HG03135 (cell line): ENCODE results near the gene MCMBP.
"Not testable (repeated sequence)": the region's sequence is repeated elsewhere in the genome, so short reads cannot be mapped to it uniquely, and the experiment has no call there.

ENCODE experiments used
- ATAC-seq: cut with Tn5 transposase; IDR thresholded peaks from one replicate; pipeline ENCODE4 v1.9.1; 2021; ENCODE audit warnings: mild to moderate bottlenecking, moderate library complexity; ENCODE audit not compliant: unreplicated experiment

The MCMBP gene

DNA sequence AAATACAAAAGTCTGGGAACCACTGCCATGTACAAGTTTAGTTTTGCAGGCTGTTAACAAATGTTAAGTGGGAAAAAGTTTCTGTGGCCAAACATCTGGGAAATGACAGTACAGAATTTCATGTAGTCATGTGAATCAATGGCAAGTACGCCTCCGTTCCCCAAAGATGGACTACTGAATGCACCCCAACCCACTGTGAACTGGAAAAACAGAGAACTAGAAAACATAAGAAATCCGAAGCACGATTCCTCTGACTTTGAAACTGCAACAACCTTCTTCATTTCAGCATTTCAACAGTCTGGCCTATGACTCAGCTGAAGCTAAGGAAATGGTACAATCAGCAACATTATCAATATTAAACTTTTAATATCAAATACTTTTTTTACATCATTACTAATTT lies 41.8 kb downstream of the MCMBP start:
- no peak for ATAC-seq

DNA sequence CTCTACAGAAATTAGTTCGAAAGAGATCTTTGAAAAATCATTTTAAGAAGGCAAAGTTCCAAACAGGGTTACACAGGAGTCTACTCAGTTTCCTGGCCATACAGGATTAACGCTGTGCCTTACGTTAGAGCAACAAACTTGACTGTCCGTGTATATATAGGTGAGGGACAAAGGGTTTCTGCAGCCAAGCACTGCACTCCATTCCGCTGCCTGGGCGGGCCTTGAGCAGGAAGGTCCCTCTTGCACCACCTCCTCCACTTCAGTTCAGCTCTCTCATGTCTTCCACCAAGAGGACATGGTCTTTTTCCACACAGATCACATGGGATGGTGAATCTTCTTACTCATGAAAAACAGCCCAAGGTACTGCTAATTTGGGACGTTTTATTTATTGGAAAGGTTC lies 43.2 kb downstream of the MCMBP start:
- ATAC-seq: no peak

DNA sequence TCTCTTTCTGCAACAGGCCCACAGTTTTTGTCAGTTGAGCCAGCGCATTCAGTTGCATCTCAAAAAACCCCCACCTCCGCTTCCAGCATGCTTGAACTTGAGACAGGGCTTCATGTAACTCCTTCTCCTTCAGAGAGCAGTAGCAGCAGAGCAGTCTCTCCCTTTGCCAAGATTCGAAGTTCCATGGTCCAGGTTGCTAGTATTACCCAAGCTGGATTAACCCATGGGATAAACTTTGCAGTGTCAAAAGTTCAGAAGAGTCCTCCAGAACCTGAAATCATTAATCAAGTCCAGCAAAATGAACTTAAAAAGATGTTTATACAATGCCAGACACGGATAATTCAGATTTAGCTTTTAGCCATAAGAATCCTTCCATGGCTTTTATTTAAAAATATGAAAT lies 45.2 kb downstream of the MCMBP start:
- ATAC-seq: no peak

DNA sequence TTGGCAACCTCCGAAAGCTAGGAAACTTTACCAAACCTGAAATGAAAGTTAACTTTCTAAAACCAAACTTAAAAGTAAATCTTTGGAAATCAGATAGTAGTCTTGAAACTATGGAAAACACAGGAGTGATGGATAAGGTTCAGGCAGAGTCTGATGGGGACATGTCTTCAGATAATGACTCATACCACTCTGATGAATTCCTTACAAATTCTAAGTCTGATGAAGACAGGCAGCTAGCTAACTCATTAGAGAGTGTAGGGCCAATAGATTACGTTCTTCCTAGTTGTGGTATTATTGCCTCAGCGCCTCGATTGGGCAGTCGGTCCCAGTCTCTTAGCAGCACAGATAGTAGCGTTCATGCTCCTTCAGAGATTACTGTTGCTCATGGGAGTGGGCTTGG lies 45.9 kb downstream of the MCMBP start:
- ATAC-seq: no peak

DNA sequence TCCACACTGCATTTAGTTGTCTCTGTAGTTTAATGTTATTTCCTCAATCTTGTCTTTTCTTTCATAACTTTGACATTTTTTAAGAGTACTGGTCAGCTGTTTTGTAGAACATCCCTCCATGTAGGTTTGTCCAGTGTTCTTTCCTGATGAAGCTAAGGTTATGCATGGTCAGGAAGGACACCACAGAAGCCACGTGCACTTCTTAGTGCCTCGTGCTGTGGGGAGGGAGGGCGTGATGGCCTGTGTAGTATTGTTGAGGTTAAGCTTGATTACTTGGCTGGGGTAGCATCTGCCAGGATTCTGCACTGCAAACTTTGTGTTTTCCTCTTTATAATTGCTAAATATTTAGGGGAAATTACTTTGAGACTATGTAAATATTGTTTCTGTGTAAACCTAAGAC lies 48.3 kb downstream of the MCMBP start:
- no peak for ATAC-seq

DNA sequence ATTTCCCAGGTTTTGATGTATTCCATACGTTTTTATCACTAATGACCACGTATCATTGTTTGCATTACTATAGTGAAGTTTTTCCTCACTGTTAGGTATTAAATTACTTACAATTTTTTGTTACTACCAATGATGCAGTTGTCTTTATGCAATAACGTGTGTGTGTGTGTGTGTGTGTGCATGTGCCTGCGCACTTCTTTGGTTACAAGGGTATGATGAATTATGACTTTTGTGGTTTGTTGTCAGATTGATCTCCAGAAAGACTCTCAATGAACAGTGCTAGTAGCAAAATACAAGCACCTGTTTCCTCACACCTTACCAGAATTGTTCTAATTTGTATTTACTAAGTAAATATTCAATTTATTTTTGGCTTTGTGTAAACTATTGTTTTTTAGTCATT lies 51.5 kb downstream of the MCMBP start:
- no peak for ATAC-seq

DNA sequence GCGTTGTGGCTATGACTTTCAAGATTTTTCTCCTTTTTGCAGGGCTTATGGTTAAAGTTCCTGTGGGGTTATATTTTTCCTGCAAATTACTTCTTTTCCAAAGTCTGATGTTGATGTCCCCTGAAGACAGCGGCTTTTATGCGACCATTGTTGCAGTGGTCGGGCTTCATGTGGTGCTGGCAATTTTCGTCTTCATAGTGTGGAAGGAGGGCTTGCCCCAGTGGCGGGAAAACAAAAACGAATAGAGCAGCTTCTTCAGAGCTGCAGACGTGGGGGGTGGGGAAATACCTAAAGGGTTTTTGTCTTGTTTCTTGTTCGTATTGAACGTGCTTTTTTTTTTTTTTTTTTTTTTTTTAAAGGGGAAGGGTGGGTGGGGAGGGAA lies 53.8 kb downstream of the MCMBP start:
- ATAC-seq: no peak

DNA sequence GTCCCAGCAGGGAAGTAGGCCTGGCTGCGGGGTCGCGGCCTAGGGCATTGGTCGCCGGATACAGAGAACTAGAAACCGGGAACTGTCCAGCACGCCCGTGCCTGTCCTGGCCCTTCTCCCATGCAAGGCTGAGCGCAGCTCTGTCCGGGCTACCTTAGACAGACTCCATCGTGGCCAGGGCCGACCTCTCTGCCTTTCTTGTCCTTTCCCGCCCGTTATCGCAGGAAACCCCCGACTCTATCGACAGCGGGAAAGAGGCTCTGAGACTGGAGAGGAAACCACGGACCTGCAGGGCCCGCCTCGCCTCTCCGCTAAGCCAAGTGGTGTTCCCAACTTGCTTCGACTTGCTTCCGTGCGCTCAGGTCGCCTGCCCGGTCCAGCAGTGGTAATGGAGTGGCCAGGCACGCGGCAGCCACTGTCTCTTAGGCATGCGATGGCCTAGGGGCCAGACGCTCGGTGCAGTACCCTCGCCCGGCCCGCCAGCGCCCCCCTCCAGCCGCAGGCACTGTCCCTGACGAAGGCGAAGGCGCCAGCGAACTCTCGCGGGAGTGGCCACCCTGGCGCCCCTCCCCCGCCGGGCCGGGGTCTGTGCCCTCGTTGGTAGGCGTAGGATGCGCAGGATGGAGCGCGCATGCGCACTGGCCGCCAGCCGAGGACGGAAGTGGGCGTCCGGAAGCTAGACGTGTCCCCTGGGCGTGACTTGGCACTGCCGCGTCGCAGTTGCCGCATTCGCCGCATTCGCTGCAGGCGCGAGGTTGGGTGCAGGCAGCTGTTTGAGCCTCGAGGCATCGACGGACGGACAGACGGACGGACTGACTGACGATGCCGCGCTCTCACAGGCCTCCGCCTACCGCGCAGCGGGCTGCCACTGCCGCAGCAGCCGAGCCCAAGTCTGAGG lies 54.4 kb downstream of the MCMBP start:
- ATAC-seq: no peak

DNA sequence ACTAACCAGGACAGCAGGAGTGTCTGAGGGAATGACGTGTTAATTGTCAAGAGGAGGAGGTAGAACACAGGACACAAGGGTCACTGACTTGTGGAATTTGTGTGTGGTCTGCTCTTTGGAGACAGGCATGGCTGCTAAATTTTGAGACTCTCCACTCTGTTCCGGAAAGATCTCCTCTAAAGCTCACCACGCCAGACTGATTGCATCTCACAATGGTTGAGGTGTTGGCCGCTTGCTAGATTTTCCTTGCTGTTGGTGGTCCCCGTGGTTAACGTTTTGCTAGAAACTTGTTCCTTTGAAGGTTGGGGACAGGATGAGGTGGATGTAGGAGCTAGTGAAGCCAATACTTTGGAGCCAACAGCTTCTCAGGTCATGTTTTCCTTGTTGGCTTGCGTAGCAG lies 57.0 kb downstream of the MCMBP start:
- ATAC-seq: no peak

DNA sequence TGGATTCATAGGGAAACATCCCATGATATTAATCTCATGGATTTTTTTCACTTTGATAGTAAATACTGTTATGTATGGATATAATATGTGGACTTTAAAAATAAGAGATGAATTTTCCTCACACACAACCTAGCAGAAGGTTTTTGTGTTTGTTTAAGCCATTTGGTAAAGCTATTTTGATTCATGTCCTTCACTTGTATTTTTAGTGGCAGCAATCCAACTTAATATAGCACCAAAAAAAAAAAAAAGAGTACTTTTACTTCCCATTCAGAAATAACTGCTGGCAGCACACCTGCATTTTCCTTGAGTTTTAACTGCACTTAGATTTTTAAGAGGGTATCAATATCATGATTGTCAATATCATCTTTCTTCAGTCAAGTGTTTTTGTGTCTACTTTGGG lies 60.0 kb downstream of the MCMBP start:
- no peak for ATAC-seq

DNA sequence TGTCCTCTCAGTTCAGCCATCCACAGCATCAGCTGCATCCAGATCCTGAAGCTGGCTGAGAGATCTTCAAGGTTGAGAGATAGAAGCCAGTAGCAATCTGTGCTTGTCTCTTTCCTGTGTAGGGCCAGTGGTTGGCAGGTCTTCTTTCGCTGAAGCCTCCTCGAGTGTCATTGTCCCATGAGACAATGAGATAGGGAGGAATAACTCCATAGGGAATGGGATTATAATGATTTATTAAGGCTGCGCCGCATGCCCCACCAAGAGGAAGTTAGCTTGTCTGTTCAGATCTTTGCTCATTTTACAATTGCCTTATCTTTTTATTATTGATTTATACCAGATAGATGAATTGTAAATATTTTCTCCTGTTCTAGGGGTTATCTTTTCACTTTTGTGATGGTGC lies 61.5 kb downstream of the MCMBP start:
- no peak for ATAC-seq

DNA sequence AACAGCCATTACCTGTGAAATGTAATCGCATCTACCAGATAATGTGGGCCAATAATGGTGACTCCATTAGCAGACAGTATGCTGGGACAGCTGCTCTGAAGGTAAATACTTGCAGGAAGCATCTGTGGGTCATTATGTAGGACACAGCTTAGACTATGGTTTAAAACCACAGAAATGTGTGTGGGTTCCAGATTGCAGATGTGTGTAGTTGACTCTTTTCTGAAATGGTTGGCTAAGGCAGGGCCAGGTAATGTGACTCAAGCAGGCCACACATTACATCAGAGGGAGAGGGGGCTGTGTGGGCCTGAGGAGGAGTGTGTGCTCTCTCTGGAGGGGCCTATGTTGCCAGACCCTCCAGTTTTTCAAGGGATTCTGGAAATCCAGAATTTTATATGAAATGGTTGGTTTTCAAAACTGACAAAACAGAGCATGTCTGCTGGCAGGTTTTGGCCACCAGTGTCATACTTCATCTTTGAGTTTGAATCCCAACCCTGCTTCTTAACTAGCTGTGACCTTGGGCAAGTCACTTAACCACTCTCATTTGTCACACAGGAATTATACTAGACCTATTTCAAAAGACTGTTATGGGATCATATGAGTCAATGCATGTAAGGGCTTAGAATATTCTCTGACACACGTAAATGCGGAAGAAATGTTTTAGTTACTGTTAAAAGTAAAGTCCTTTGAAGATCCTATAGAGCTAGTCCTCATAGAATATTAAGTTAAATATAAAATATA lies 64.5 kb downstream of the MCMBP start:
- no peak for ATAC-seq

DNA sequence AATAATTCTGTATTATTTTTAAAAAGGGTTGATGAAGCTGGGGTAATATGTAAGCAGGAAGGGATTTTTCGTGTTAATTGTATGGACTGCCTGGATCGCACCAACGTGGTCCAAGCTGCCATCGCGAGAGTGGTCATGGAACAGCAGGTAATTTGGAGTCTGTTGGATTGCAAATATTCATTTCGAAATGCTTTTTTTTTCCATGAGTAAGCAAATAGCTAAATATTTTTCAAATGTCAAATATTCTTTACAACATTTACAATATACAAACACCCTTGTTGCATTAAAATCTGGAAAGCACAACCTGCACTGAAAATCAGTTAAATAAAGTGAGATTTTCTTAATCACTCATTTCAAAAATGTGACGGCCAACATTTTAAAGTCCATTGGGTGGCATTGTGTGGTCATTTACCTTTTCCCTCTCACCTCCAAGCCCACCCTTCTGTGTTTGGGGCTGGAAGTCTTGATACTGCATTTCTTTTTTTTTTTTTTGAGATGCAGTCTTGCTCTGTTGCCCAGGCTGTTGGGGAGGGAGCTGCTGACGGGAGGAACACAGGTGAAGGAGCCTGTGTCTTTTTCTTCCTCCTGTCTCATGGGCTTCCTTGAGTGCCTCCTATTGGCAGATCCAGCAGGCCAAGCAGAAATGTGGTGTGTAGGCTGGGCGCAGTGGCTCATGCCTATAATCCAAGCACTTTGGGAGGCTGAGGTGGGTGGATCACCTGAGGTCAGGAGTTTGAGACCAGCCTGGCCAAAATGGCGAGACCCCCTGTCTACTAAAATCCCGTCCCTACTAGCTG lies 66.1 kb downstream of the MCMBP start:
- no peak for ATAC-seq

DNA sequence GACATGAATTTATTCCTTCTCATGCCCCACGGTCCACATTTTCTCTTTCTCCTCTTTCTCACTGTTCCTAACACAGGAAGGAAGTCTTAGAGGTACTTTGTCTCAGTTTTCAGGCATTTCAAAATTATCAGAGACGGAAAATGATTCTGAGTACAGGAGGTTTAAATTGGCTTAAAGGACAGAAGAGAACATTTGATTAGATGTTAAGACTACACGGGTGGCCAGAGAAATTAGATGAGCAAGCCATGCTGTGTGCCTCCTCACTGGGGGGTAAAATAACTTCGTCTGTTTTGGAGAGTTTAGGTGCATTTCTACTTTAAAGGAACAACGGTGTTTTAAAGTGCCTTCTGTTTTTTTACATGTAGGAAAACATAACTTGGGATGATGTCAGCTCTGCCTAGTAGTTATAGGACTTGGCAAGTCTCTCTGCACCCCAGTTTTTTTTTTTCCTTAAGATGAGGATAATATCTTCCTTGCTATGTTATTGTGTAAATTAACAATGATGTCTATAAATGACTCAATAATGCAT lies 66.9 kb downstream of the MCMBP start:
- no peak for ATAC-seq

DNA sequence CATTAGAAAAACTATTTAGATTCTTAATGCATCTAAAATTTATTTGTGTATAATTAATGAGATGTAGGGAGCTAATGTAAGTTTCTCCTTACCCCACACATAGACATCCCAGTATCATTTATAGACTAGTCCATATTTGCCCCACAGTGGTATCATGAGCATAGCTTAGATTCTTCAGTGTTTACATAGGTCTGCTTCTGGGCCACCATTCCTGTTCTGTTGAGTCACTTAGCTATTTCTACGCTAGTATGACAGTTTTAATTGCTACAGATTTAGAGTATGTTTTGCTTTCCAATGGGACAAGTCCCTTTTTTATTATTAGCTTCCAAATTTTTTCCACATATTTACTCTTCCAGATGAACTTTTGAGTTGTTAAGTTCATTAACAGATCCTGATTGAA lies 69.4 kb downstream of the MCMBP start:
- no peak for ATAC-seq

DNA sequence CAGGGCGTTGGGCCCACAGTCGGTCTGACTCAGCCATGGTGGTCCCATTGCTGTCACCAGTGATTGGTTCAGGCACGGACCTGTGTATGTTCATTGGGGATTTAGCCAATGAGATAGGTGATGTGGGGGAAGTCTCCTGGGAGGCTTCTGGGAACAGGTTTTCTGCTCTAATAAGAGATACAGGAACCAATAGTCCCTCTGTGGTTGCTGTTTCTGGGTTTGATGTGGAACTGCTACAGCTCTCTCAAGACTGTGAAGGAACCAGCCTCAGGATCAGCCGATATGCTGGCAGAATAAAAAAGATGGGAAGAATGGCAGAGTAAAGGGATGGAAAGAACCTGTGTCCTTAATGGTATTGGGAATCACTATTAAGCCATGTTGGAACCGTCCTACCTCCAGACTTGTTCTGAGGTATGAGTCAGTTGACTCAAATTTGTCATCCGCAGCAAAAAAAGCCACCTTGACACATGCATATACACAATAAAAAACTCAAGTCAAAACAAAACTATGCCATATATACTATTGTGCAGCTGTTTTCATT lies 70.6 kb downstream of the MCMBP start:
- no peak for ATAC-seq

DNA sequence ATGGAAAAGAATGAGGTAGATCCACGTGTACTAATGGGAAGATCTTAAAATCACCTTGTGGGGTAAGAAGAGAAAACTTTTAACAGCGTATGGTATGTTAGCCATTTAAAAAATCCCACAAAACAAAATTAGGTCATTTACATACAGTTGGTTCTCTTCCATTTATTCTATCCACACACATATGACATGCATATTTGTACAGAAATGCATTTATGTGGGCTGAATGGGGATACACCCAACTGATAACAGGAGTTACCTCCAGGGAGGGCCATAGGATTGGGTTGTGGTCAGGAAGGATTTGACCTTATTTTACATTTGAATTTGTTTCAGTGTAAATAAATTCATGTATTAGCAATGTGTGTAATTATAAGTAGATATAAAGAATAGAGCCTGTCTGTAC lies 71.5 kb downstream of the MCMBP start:
- no peak for ATAC-seq

DNA sequence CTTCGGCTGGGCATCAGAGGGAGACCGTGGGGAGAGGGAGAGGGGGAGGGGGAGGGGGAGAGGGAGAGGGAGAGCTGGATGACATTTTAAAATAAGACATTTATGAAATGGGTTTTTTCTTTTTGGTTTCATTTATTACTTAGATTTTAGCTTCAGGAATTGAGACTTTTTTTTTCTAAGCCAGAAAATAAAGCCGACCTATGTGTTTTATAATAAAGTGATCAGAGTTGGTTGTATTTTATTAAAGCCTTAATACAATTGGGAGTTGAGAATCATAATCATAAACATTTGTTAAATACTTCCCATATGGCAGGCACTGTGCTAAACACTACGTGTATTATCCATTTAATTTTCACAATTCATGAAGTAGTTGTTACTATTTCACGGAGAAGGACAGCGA lies 76.6 kb downstream of the MCMBP start:
- ATAC-seq: no peak

DNA sequence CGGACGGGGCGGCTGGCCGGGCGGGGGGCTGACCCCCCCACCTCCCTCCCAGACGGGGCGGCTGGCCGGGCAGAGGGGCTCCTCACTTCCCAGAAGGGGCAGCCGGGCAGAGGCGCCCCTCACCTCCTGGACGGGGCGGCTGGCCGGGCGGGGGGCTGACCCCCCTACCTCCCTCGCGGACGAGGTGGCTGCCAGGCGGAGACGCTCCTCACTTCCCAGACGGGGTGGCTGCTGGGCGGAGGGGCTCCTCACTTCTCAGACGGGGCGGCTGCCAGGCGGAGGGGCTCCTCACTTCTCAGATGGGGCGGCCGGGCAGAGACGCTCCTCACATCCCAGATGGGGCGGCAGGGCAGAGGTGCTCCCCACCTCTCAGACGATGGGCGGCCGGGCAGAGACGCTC lies 77.5 kb downstream of the MCMBP start:
- ATAC-seq: not testable (repeated sequence)

DNA sequence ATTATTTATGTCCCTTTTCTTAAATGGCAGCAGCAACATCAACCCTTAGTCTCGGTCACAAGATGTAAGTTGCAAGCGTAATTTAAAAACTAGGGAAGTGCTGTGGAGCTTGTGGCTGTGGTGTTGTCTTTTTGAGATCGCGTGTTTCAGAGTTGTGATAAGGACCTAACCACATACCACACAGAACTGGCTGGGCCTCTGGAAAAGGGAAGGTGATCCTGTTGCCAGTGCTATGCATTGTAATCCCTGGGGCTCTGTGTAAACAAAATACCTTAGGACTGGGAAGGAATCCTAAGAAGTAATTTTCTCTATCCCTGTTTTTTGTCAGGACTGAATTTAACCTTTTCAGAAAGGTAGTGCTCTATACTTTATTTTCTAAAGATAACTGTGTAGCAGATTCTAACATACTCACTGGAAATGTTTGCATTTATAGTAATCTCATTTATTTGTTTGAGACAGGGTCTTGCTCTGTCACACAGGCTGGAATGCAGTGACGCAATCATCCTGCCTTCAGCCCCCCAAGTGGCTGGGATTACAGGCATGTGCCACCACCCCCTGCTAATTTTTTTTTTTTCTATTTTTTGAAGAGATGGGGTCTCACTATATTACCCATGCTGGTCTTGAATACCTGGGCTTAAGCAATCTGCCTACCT lies 86.4 kb downstream of the MCMBP start:
- ATAC-seq: no peak
